Measurements from ENCODE around the gene COX7A1. TPM values are rescaled to one million over a fixed set of nuclear protein-coding genes. Genes with fewer than 3 reads are reported as not detected.
A peak's percentile ranks its signal among the peaks of the same experiment; 100 is the strongest.

Gene COX7A1
- total RNA-seq, 3 donors from 2014 or later: 20.8 to 69.3 (median 29.5) TPM

GRCh38 chr19:36114721-36115452 lies 37.4 kb downstream of the COX7A1 start, which contains the start of gene POLR2I:
Gene POLR2I (minus strand): TSS chr19:36114875. CDS start chr19:36114856, 19 bp downstream.
- peak; percentile 99 to 100 for DNase-seq (ENCODE audit: low spot score in 2 of 2)
- intact Hi-C loops (cut with DNase I; ENCODE audit: low total_unique reads): no loop called here
- Histone ChIP-seq H3K27me3 (no peaks in the 10 kb centered on the region), H3K36me3 (no peaks in the 10 kb centered on the region), H3K9me3 (no peaks in the 10 kb centered on the region), H3K27ac (peak within 1 kb of the TSS; percentile 92 to 97), H3K4me3 (peak within 1 kb of the TSS; percentile 72 to 89 (median 77)), H3K4me1 (peaks cover 0 to 7% of the 10 kb centered on the region in 2 donors)
- TF ChIP-seq POLR2AphosphoS5 (IDR thresholded peaks at IDR 0.05): peak; percentile 84 to 95 (median 91)
- peak; percentile 70 for TF ChIP-seq POLR2A (IDR thresholded peaks at IDR 0.05)
- TF ChIP-seq CTCF (IDR thresholded peaks at IDR 0.05): peak in 1 of 3 donors; percentile 13

- Histone ChIP-seq H3K4me1 (peaks cover 0 to 7% of the 10 kb centered on the region in 2 donors), H3K27me3 (no peaks in the 10 kb centered on the region), H3K36me3 (no peaks in the 10 kb centered on the region), H3K9me3 (no peaks in the 10 kb centered on the region), H3K27ac (peak overlapping the region; percentile 92 to 97), H3K4me3 (peak overlapping the region; percentile 72 to 89 (median 77))
- peak in 1 of 2 donors; percentile 25 for DNase-seq (ENCODE audit: low spot score in 2 of 2)
- intact Hi-C loops (cut with DNase I; ENCODE audit: low total_unique reads): no loop called here
- TF ChIP-seq CTCF (IDR thresholded peaks at IDR 0.05): peak in 1 of 3 donors; percentile 18
- no peak for TF ChIP-seq POLR2A (IDR thresholded peaks at IDR 0.05)
These were observed 38.1 kb downstream of the COX7A1 start for GRCh38 chr19:36113894-36114720.

- TF ChIP-seq CTCF (IDR thresholded peaks at IDR 0.05): no peak
- Histone ChIP-seq H3K9me3 (no peaks in the 10 kb centered on the region), H3K36me3 (no peaks in the 10 kb centered on the region), H3K27me3 (no peaks in the 10 kb centered on the region), H3K4me1 (peaks cover 0 to 7% of the 10 kb centered on the region in 2 donors), H3K4me3 (peak overlapping the region in 2 of 3 donors; percentile 77 to 89), H3K27ac (peak overlapping the region in 1 of 2 donors; percentile 97)
- intact Hi-C loops (cut with DNase I; ENCODE audit: low total_unique reads): no loop called here
- no peak for DNase-seq (ENCODE audit: low spot score in 2 of 2)
These were observed 38.8 kb downstream of the COX7A1 start for GRCh38 chr19:36113425-36113824.

GRCh38 chr19:36112678-36113077 lies 39.6 kb downstream of the COX7A1 start:
- Histone ChIP-seq H3K36me3 (no peaks in the 10 kb centered on the region), H3K9me3 (no peaks in the 10 kb centered on the region), H3K27me3 (no peaks in the 10 kb centered on the region), H3K27ac (no peak overlapping the region), H3K4me3 (no peak overlapping the region), H3K4me1 (peaks cover 0 to 7% of the 10 kb centered on the region in 2 donors)
- TF ChIP-seq CTCF (IDR thresholded peaks at IDR 0.05) (no peak), POLR2AphosphoS5 (IDR thresholded peaks at IDR 0.05) (no peak), POLR2A (IDR thresholded peaks at IDR 0.05) (no peak)
- no peak for DNase-seq (ENCODE audit: low spot score in 2 of 2)
- intact Hi-C loops (cut with DNase I; ENCODE audit: low total_unique reads): no loop called here

- Histone ChIP-seq H3K4me1 (peaks cover 0 to 4% of the 10 kb centered on the region in 2 donors), H3K27ac (no peak overlapping the region), H3K27me3 (no peaks in the 10 kb centered on the region), H3K9me3 (no peaks in the 10 kb centered on the region), H3K36me3 (no peaks in the 10 kb centered on the region), H3K4me3 (no peak overlapping the region)
- DNase-seq (ENCODE audit: low spot score in 2 of 2): no peak
- TF ChIP-seq POLR2A (IDR thresholded peaks at IDR 0.05): no peak
- TF ChIP-seq POLR2AphosphoS5 (IDR thresholded peaks at IDR 0.05): no peak
- no peak for TF ChIP-seq CTCF (IDR thresholded peaks at IDR 0.05)
- intact Hi-C loops (cut with DNase I; ENCODE audit: low total_unique reads): no loop called here
These were observed 41.1 kb downstream of the COX7A1 start for GRCh38 chr19:36111200-36111539.
